ENCODE results near the gene GRB14. TPM values are rescaled to one million over a fixed set of nuclear protein-coding genes. Genes with fewer than 3 reads are reported as not detected.

The GRB14 gene
- not detected in 2 replicates for total RNA-seq (2014; rRNA removed; shearing (Covaris generic))

GRCh38 chr2:164620873-164621763, at the start of gene GRB14:
Gene GRB14, minus strand, starts transcription at chr2:164621482. Its CDS starts 173 bp downstream, at chr2:164621309.
- no peak within 1 kb of the TSS for H3K27ac ChIP-seq
- no peaks in the 10 kb centered on the region for H3K36me3 ChIP-seq
- H3K27me3 ChIP-seq: no peaks in the 10 kb centered on the region
- no peaks in the 10 kb centered on the region for H3K4me1 ChIP-seq
- DNase-seq: no peak
- peak within 1 kb of the TSS; percentile 49 for H3K4me3 ChIP-seq
- no peaks in the 10 kb centered on the region for H3K9me3 ChIP-seq (replicated peaks)

- no peak for DNase-seq
- H3K27ac ChIP-seq: no peak overlapping the region
Observed at GRCh38 chr2:164669291-164669690, 48.0 kb upstream of the GRB14 start.

GRCh38 chr2:164667566-164667965, 46.3 kb upstream of the GRB14 start:
- H3K4me3 ChIP-seq: no peak overlapping the region

More at GRCh38 chr2:164669291-164669690, 48.0 kb upstream of the GRB14 start:
- H3K4me3 ChIP-seq: no peak overlapping the region
- no peaks in the 10 kb centered on the region for H3K36me3 ChIP-seq
- H3K27me3 ChIP-seq: no peaks in the 10 kb centered on the region
- H3K9me3 ChIP-seq (replicated peaks): no peaks in the 10 kb centered on the region
- H3K4me1 ChIP-seq: no peaks in the 10 kb centered on the region

GRCh38 chr2:164664070-164664469, 42.8 kb upstream of the GRB14 start:
- H3K4me3 ChIP-seq: no peak overlapping the region
- H3K27me3 ChIP-seq: no peaks in the 10 kb centered on the region
- no peaks in the 10 kb centered on the region for H3K4me1 ChIP-seq
- no peaks in the 10 kb centered on the region for H3K36me3 ChIP-seq
- H3K27ac ChIP-seq: no peak overlapping the region
- no peak for DNase-seq
- no peaks in the 10 kb centered on the region for H3K9me3 ChIP-seq (replicated peaks)

More at GRCh38 chr2:164667566-164667965, 46.3 kb upstream of the GRB14 start:
- no peaks in the 10 kb centered on the region for H3K27me3 ChIP-seq
- no peak overlapping the region for H3K27ac ChIP-seq
- H3K9me3 ChIP-seq (replicated peaks): no peaks in the 10 kb centered on the region
- H3K4me1 ChIP-seq: no peaks in the 10 kb centered on the region
- H3K36me3 ChIP-seq: no peaks in the 10 kb centered on the region
- DNase-seq: no peak

GRCh38 chr2:164662868-164663631, 41.8 kb upstream of the GRB14 start:
- Histone ChIP-seq H3K27ac (no peak overlapping the region), H3K4me1 (no peaks in the 10 kb centered on the region), H3K9me3 (replicated peaks) (no peaks in the 10 kb centered on the region), H3K27me3 (no peaks in the 10 kb centered on the region), H3K4me3 (no peak overlapping the region), H3K36me3 (no peaks in the 10 kb centered on the region)
- DNase-seq: no peak

GRCh38 chr2:164662066-164662465, 40.8 kb upstream of the GRB14 start:
- H3K9me3 ChIP-seq (replicated peaks): no peaks in the 10 kb centered on the region

GRCh38 chr2:164661349-164661748, 40.1 kb upstream of the GRB14 start:
- Histone ChIP-seq H3K27ac (no peak overlapping the region), H3K4me1 (no peaks in the 10 kb centered on the region), H3K27me3 (no peaks in the 10 kb centered on the region), H3K36me3 (no peaks in the 10 kb centered on the region), H3K4me3 (no peak overlapping the region), H3K9me3 (replicated peaks) (no peaks in the 10 kb centered on the region)
- DNase-seq: no peak

More at GRCh38 chr2:164662066-164662465, 40.8 kb upstream of the GRB14 start:
- H3K36me3 ChIP-seq: no peaks in the 10 kb centered on the region
- H3K4me3 ChIP-seq: no peak overlapping the region
- no peak for DNase-seq
- no peaks in the 10 kb centered on the region for H3K27me3 ChIP-seq
- H3K4me1 ChIP-seq: no peaks in the 10 kb centered on the region
- H3K27ac ChIP-seq: no peak overlapping the region

- Histone ChIP-seq H3K4me1 (no peaks in the 10 kb centered on the region), H3K36me3 (no peaks in the 10 kb centered on the region), H3K27me3 (no peaks in the 10 kb centered on the region), H3K27ac (no peak overlapping the region), H3K4me3 (no peak overlapping the region), H3K9me3 (replicated peaks) (no peaks in the 10 kb centered on the region; the same call in 1 of the 2 replicates)
- DNase-seq: no peak
Observed at GRCh38 chr2:164657129-164657528, 35.8 kb upstream of the GRB14 start.

GRCh38 chr2:164655750-164656149, 34.5 kb upstream of the GRB14 start:
- no peak for DNase-seq
- no peaks in the 10 kb centered on the region for H3K36me3 ChIP-seq
- no peak overlapping the region for H3K4me3 ChIP-seq
- H3K27ac ChIP-seq: no peak overlapping the region
- no peaks in the 10 kb centered on the region for H3K27me3 ChIP-seq
- peaks cover 3% of the 10 kb centered on the region for H3K9me3 ChIP-seq (replicated peaks)
- H3K4me1 ChIP-seq: no peaks in the 10 kb centered on the region

GRCh38 chr2:164655336-164655735, 34.1 kb upstream of the GRB14 start:
- Histone ChIP-seq H3K9me3 (replicated peaks) (peaks cover 5% of the 10 kb centered on the region), H3K4me1 (no peaks in the 10 kb centered on the region), H3K27me3 (no peaks in the 10 kb centered on the region), H3K4me3 (no peak overlapping the region), H3K36me3 (no peaks in the 10 kb centered on the region), H3K27ac (no peak overlapping the region)
- DNase-seq: no peak

- Histone ChIP-seq H3K4me3 (no peak overlapping the region), H3K27ac (no peak overlapping the region), H3K27me3 (no peaks in the 10 kb centered on the region), H3K9me3 (replicated peaks) (peaks cover 14% of the 10 kb centered on the region), H3K36me3 (no peaks in the 10 kb centered on the region), H3K4me1 (no peaks in the 10 kb centered on the region)
- DNase-seq: no peak
Observed at GRCh38 chr2:164651361-164651760, 30.1 kb upstream of the GRB14 start.

- DNase-seq: no peak
- no peaks in the 10 kb centered on the region for H3K27me3 ChIP-seq
- no peak overlapping the region for H3K27ac ChIP-seq
- no peaks in the 10 kb centered on the region for H3K36me3 ChIP-seq
- no peaks in the 10 kb centered on the region for H3K9me3 ChIP-seq (replicated peaks)
- no peak overlapping the region for H3K4me3 ChIP-seq
- no peaks in the 10 kb centered on the region for H3K4me1 ChIP-seq
Observed at GRCh38 chr2:164644036-164644700, 22.9 kb upstream of the GRB14 start.

GRCh38 chr2:164642946-164643555, 21.8 kb upstream of the GRB14 start:
- Histone ChIP-seq H3K9me3 (replicated peaks) (no peaks in the 10 kb centered on the region), H3K27me3 (no peaks in the 10 kb centered on the region), H3K4me3 (no peak overlapping the region), H3K4me1 (no peaks in the 10 kb centered on the region), H3K27ac (no peak overlapping the region), H3K36me3 (no peaks in the 10 kb centered on the region)
- DNase-seq: no peak

GRCh38 chr2:164642268-164642667, 21.0 kb upstream of the GRB14 start:
- Histone ChIP-seq H3K36me3 (no peaks in the 10 kb centered on the region), H3K27ac (no peak overlapping the region), H3K9me3 (replicated peaks) (no peaks in the 10 kb centered on the region), H3K4me1 (no peaks in the 10 kb centered on the region), H3K27me3 (no peaks in the 10 kb centered on the region), H3K4me3 (no peak overlapping the region)
- DNase-seq: no peak

All from SJCRH30 (cell line).